ENCODE measurements around the gene ADCY9. TPM values are rescaled to one million over a fixed set of nuclear protein-coding genes. Genes with fewer than 3 reads are reported as not detected.

Gene ADCY9
- total RNA-seq, 4 donors from 2014 or later = 19.0 to 32.7 (median 29.6) TPM

DNA sequence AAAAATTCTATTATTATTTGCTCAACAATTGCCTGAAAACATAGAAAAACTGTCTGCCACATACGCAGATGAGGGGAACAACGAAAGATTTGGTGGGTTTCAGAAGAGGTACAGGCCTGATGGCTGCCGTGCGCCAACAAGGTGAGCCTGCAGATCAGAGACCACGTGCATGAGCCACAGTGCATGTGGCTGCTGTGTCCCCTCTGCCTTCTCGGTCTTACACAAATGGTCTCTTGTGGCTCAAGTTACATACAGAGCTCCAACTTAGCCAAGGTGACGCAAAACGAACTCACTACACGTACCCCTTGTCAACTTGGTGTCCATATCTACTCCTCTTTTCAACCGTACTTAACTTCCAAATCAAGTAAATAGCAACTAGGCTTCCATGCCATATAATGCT, 82.3 kb downstream of the ADCY9 start:
- Histone ChIP-seq H3K36me3 (no peaks in the 10 kb centered on the region), H3K4me1 (no peaks in the 10 kb centered on the region), H3K27ac (no peak overlapping the region), H3K4me3 (no peak overlapping the region), H3K27me3 (no peaks in the 10 kb centered on the region), H3K9me3 (no peaks in the 10 kb centered on the region)
- no peak for TF ChIP-seq EP300 (IDR thresholded peaks at IDR 0.05)
- no peak for TF ChIP-seq CTCF (IDR thresholded peaks at IDR 0.05)
- no peak for TF ChIP-seq POLR2A (IDR thresholded peaks at IDR 0.05)
- no peak for DNase-seq (ENCODE audit: low spot score in 2 of 2)
- 94 to 96% methylated on average over 10 of the region's 10 CpGs for WGBS, 2 donors

- Histone ChIP-seq H3K4me3 (no peak overlapping the region), H3K36me3 (no peaks in the 10 kb centered on the region), H3K27ac (no peak overlapping the region), H3K9me3 (no peaks in the 10 kb centered on the region), H3K27me3 (no peaks in the 10 kb centered on the region), H3K4me1 (no peaks in the 10 kb centered on the region)
- DNase-seq (ENCODE audit: low spot score in 2 of 2) = no peak
- WGBS, 2 donors = 73 to 80% methylated on average over 13 of the region's 13 CpGs
- no peak for TF ChIP-seq EP300 (IDR thresholded peaks at IDR 0.05)
- no peak for TF ChIP-seq CTCF (IDR thresholded peaks at IDR 0.05)
Observed at GRCh38 chr16:4032768-4033167, 83.5 kb downstream of the ADCY9 start.

- H3K4me3 ChIP-seq = no peak overlapping the region
- H3K27me3 ChIP-seq = no peaks in the 10 kb centered on the region
- peaks cover 0 to 6% (median 0%) of the 10 kb centered on the region in 3 donors for H3K36me3 ChIP-seq
- no peaks in the 10 kb centered on the region for H3K4me1 ChIP-seq
- no peak overlapping the region for H3K27ac ChIP-seq
- no peak for DNase-seq (ENCODE audit: low spot score in 2 of 2)
- 81% methylated on average over 8 of the region's 8 CpGs for WGBS, 2 donors
- no peaks in the 10 kb centered on the region for H3K9me3 ChIP-seq
- TF ChIP-seq CTCF (IDR thresholded peaks at IDR 0.05) (no peak), EP300 (IDR thresholded peaks at IDR 0.05) (no peak), POLR2A (IDR thresholded peaks at IDR 0.05) (no peak)
Observed at GRCh38 chr16:4028144-4028543, 88.1 kb downstream of the ADCY9 start.

DNA sequence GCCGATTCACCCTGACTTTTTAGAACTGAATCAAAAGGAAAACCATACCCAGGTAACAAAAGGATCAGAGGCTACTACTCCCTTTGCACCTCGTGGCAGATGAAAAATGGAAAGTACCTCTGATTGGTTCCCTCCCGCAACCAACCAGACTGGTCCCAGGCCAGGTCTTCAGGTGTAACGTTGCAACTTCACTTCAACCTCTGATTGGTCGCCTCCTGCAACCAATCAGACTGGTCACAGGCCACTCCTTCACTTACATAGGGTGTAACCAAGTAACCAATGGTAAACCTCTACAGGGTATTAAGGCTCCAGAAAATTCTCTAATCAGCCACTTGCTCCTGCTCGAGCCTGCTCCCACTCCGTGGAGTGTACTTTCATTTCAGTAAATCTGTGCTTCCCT, 89.4 kb downstream of the ADCY9 start:
- TF ChIP-seq CTCF (IDR thresholded peaks at IDR 0.05) = no peak
- no peak for TF ChIP-seq EP300 (IDR thresholded peaks at IDR 0.05)
- no peak for TF ChIP-seq POLR2A (IDR thresholded peaks at IDR 0.05)
- H3K4me1 ChIP-seq = no peaks in the 10 kb centered on the region
- no peak overlapping the region for H3K27ac ChIP-seq
- peaks cover 0 to 6% (median 0%) of the 10 kb centered on the region in 3 donors for H3K36me3 ChIP-seq
- DNase-seq (ENCODE audit: low spot score in 2 of 2) = no peak
- H3K9me3 ChIP-seq = no peaks in the 10 kb centered on the region
- no peak overlapping the region for H3K4me3 ChIP-seq
- WGBS, 2 donors = 89 to 95% methylated on average over 7 of the region's 7 CpGs
- H3K27me3 ChIP-seq = no peaks in the 10 kb centered on the region

GRCh38 chr16:4025428-4025827, 90.8 kb downstream of the ADCY9 start:
- no peaks in the 10 kb centered on the region for H3K9me3 ChIP-seq
- TF ChIP-seq POLR2A (IDR thresholded peaks at IDR 0.05) (no peak), CTCF (IDR thresholded peaks at IDR 0.05) (no peak), EP300 (IDR thresholded peaks at IDR 0.05) (no peak)
- no peak overlapping the region for H3K27ac ChIP-seq
- no peak for DNase-seq (ENCODE audit: low spot score in 2 of 2)
- WGBS, 2 donors = 84 to 90% methylated on average over 14 of the region's 14 CpGs
- no peaks in the 10 kb centered on the region for H3K27me3 ChIP-seq
- H3K4me1 ChIP-seq = peaks cover 0 to 5% (median 0%) of the 10 kb centered on the region in 4 donors
- peaks cover 0 to 6% (median 0%) of the 10 kb centered on the region in 3 donors for H3K36me3 ChIP-seq
- H3K4me3 ChIP-seq = no peak overlapping the region

Measured in tibial nerve (tissue), 4 donors.